Measurements from ENCODE around the gene HTRA3. TPM values are rescaled to one million over a fixed set of nuclear protein-coding genes. Genes with fewer than 3 reads are reported as not detected.

Gene HTRA3
- total and polyA plus RNA-seq, 8 donors: 0.56 to 15.6 (median 2.7) TPM

DNA sequence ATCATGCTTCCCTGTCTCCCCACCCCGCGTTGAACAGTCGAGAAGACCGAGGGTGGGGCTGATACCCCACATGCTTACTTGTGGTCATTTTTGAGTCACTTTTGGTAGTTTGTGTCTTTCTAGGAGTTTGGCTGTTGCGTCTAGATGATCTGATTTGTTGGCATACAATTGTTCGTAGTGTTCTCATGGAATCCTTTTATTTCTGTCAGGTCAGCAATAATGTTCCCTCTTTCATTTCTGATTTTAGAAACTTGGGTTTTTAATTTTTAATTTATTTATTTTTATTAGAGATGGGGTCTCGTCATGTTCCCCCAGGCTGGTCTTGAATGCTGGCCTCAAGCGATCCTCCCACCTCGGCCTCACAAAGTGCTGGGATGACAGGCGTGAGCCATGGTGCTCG lies 39.5 kb upstream of the HTRA3 start:
- peak in 1 of 6 donors; percentile 5 for DNase-seq
- H3K4me3 ChIP-seq: no peak overlapping the region
- peaks cover 0 to 11% (median 0%) of the 10 kb centered on the region in 3 donors for H3K36me3 ChIP-seq
- WGBS, 2 donors: 95 to 96% methylated on average over 11 of the region's 11 CpGs
- ATAC-seq: no peak
- intact Hi-C loops (cut with DNase I): no loop called here
- no peak for FAIRE-seq
- no peaks in the 10 kb centered on the region for H3K9me3 ChIP-seq
- no peaks in the 10 kb centered on the region for H3K27me3 ChIP-seq
- H3K4me1 ChIP-seq: peaks cover 6 to 28% (median 15%) of the 10 kb centered on the region in 3 donors
- H3K27ac ChIP-seq: no peak overlapping the region
- TF ChIP-seq, protein P1, sequence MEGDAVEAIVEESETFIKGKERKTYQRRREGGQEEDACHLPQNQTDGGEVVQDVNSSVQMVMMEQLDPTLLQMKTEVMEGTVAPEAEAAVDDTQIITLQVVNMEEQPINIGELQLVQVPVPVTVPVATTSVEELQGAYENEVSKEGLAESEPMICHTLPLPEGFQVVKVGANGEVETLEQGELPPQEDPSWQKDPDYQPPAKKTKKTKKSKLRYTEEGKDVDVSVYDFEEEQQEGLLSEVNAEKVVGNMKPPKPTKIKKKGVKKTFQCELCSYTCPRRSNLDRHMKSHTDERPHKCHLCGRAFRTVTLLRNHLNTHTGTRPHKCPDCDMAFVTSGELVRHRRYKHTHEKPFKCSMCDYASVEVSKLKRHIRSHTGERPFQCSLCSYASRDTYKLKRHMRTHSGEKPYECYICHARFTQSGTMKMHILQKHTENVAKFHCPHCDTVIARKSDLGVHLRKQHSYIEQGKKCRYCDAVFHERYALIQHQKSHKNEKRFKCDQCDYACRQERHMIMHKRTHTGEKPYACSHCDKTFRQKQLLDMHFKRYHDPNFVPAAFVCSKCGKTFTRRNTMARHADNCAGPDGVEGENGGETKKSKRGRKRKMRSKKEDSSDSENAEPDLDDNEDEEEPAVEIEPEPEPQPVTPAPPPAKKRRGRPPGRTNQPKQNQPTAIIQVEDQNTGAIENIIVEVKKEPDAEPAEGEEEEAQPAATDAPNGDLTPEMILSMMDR (IDR thresholded peaks at IDR 0.05): no peak

DNA sequence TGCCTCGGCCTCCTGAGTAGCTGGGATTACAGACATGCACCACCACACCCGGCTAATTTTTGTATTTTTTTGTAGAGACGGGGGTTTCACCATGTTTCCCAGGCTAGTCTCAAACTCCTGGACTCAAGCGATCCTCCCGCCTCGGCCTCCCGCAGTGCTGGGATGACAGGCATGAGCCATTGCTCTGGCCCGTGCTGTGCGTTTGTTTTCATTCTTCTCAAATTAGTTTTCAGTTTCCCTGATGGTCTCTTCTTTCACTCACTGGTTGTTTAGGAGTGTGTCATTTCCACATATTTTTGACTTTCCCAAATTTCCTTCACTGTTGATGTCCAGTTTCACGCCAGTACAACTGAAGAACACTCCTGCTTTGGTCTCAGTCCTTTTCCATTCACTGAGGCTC lies 38.7 kb upstream of the HTRA3 start:
- ATAC-seq (no peak), FAIRE-seq (no peak), DNase-seq (peak in 1 of 6 donors; percentile 11)
- no peak overlapping the region for H3K4me3 ChIP-seq
- H3K4me1 ChIP-seq: peaks cover 3 to 23% (median 9%) of the 10 kb centered on the region in 3 donors
- TF ChIP-seq, protein P1 (IDR thresholded peaks at IDR 0.05): no peak
- intact Hi-C loops (cut with DNase I): no loop called here
- H3K9me3 ChIP-seq: no peaks in the 10 kb centered on the region
- H3K27me3 ChIP-seq: no peaks in the 10 kb centered on the region
- H3K36me3 ChIP-seq: peaks cover 0 to 11% (median 0%) of the 10 kb centered on the region in 3 donors
- WGBS, 2 donors: 95 to 97% methylated on average over 10 of the region's 10 CpGs
- H3K27ac ChIP-seq: no peak overlapping the region

- intact Hi-C loops (cut with DNase I): no loop called here
- FAIRE-seq: no peak
Measured at GRCh38 chr4:8231551-8232049, 38.0 kb upstream of the HTRA3 start.

DNA sequence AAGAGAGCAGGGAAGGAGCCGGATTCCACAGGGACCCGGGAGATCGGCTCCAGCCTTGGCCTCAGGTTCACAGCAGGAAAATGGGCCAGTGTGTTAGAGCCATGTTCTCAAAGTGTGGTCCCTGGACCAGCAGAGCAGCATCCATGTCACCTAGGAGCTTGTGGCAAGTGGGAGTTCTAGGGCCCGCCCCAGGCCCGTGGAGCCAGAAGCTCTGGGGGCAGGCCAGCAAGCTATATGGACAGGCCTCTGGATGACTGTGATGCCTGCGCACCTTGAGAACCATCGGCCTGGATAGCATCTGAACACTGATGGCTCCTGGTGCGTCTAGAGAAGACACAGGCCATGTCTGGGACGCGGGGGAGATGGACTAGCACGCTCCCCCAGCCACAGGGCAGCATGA lies 36.8 kb upstream of the HTRA3 start:
- H3K9me3 ChIP-seq: no peaks in the 10 kb centered on the region
- H3K4me1 ChIP-seq: peaks cover 0 to 11% (median 4%) of the 10 kb centered on the region in 3 donors
- no peaks in the 10 kb centered on the region for H3K27me3 ChIP-seq
- 95 to 97% methylated on average over 11 of the region's 11 CpGs for WGBS, 2 donors
- intact Hi-C loops (cut with DNase I): no loop called here
- no peak for ATAC-seq
- TF ChIP-seq, protein P1 (IDR thresholded peaks at IDR 0.05): no peak
- peak in 2 of 6 donors; percentile 3 to 40 for DNase-seq
- H3K27ac ChIP-seq: no peak overlapping the region
- peaks cover 0 to 25% (median 5%) of the 10 kb centered on the region in 3 donors for H3K36me3 ChIP-seq
- no peak for FAIRE-seq
- no peak overlapping the region for H3K4me3 ChIP-seq

More at GRCh38 chr4:8231551-8232049, 38.0 kb upstream of the HTRA3 start:
- no peak overlapping the region for H3K27ac ChIP-seq
- no peak overlapping the region for H3K4me3 ChIP-seq
- H3K4me1 ChIP-seq: peaks cover 0 to 16% (median 4%) of the 10 kb centered on the region in 3 donors
- ATAC-seq (no peak), DNase-seq (peak in 2 of 6 donors; percentile 15 to 64)
- TF ChIP-seq, protein P1 (IDR thresholded peaks at IDR 0.05): no peak
- peaks cover 0 to 14% (median 0%) of the 10 kb centered on the region in 3 donors for H3K36me3 ChIP-seq
- 93 to 97% methylated on average over 18 to 21 of the region's 21 CpGs for WGBS, 2 donors
- no peaks in the 10 kb centered on the region for H3K9me3 ChIP-seq
- H3K27me3 ChIP-seq: no peaks in the 10 kb centered on the region
